ENCODE data around the gene SLC16A2. TPM values are rescaled to one million over a fixed set of nuclear protein-coding genes. Genes with fewer than 3 reads are reported as not detected.

Gene SLC16A2
- 0.39 and 0.60 TPM in 2 replicates for total RNA-seq

DNA sequence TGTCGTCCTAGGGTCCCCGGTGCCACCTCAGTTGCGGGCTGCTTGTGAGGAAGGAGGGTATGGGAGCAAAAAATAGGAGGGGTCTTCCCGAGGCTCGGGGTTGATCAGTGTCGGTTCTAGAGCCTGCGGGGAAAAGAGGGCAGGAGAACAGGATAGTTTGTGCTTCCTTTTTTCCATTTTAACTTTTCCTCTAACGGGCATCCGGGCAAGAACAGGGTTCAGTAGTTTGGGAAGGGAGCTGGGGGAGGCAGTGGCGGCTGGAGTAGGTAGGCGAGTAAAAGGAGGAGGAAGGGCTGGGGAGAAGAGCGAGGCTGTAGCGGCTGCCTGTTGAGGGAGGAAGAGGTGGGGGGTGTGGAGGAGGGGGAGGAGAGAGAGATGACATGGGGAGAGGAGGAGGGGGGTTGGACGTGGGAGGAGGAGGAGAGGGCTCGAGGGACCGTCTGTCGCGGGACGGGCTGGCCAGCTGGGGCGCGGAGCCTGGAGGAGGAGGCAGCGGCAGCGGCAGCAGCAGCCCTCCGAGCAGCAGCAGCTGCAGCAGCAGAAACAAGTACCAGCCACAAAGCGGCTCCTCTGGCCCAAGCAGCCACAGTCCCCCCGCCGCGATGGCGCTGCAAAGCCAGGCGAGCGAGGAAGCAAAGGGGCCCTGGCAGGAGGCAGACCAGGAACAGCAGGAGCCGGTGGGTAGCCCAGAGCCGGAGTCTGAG lies at the start of gene SLC16A2:
Gene SLC16A2 (plus strand): TSS at position 458 of the 704 bp plus-strand sequence. CDS start 145 bp downstream, at position 603.

Other genes starting within 250 kb of the SLC16A2 start
- gene ZCCHC13, start 117.3 kb upstream of the SLC16A2 start, total RNA-seq, result not detected in 2 replicates
- gene RLIM, start 193.1 kb downstream of the SLC16A2 start, total RNA-seq, result 25.0 and 26.1 TPM in 2 replicates